Measurements from ENCODE around the gene ZNF813. TPM values are rescaled to one million over a fixed set of nuclear protein-coding genes. Genes with fewer than 3 reads are reported as not detected.

The ZNF813 gene
- total RNA-seq, 1 donor from 2014 or later: 8.2 TPM

GRCh38 chr19:53540091-53540490, 72.6 kb downstream of the ZNF813 start:
- H3K27ac Mint-ChIP-seq: no peak overlapping the region
- intact Hi-C loops (cut with micrococcal nuclease): no loop called here
- ATAC-seq (ENCODE audit: low read depth) (no peak), DNase-seq (no peak)
- H3K36me3 Mint-ChIP-seq (ENCODE audit: low read depth): peaks cover 53% of the 10 kb centered on the region
- H3K27me3 Mint-ChIP-seq: no peaks in the 10 kb centered on the region
- H3K9me3 Mint-ChIP-seq: peaks cover 2% of the 10 kb centered on the region
- TF ChIP-seq CTCF (IDR thresholded peaks at IDR 0.05): no peak
- H3K4me1 Mint-ChIP-seq: peaks cover 18% of the 10 kb centered on the region
- CTCF ChIA-PET: no interaction called here
- POLR2A ChIA-PET: no interaction called here
- no peak overlapping the region for H3K4me3 Mint-ChIP-seq

GRCh38 chr19:53541971-53542370, 74.4 kb downstream of the ZNF813 start:
- no peak for TF ChIP-seq CTCF (IDR thresholded peaks at IDR 0.05)
- H3K36me3 Mint-ChIP-seq (ENCODE audit: low read depth): peaks cover 63% of the 10 kb centered on the region
- H3K27ac Mint-ChIP-seq: no peak overlapping the region
- ChIA-PET CTCF (no interaction called here), POLR2A (no interaction called here)
- no peak for ATAC-seq (ENCODE audit: low read depth)
- DNase-seq: no peak
- peaks cover 22% of the 10 kb centered on the region for H3K4me1 Mint-ChIP-seq
- H3K9me3 Mint-ChIP-seq: no peaks in the 10 kb centered on the region
- intact Hi-C loops (cut with micrococcal nuclease): no loop called here
- no peaks in the 10 kb centered on the region for H3K27me3 Mint-ChIP-seq
- no peak overlapping the region for H3K4me3 Mint-ChIP-seq

GRCh38 chr19:53545271-53546065, 77.9 kb downstream of the ZNF813 start:
- H3K27me3 Mint-ChIP-seq: no peaks in the 10 kb centered on the region
- H3K4me1 Mint-ChIP-seq: peaks cover 3% of the 10 kb centered on the region
- ChIA-PET POLR2A (no interaction called here), CTCF (no interaction called here)
- H3K4me3 Mint-ChIP-seq: no peak overlapping the region
- no peak for TF ChIP-seq CTCF (IDR thresholded peaks at IDR 0.05)
- peaks cover 61% of the 10 kb centered on the region for H3K36me3 Mint-ChIP-seq (ENCODE audit: low read depth)
- intact Hi-C loops (cut with micrococcal nuclease): no loop called here
- DNase-seq (no peak), ATAC-seq (ENCODE audit: low read depth) (no peak)
- no peak overlapping the region for H3K27ac Mint-ChIP-seq
- no peaks in the 10 kb centered on the region for H3K9me3 Mint-ChIP-seq

Other genes starting within 250 kb of the ZNF813 start
- gene ZNF677, start 212.9 kb upstream of the ZNF813 start, total RNA-seq: 13.7 and 14.2 TPM in 2 replicates
- not detected in 2 replicates for gene VN1R2, start 209.4 kb upstream of the ZNF813 start, total RNA-seq
- not detected in 2 replicates for gene VN1R4, start 200.0 kb upstream of the ZNF813 start, total RNA-seq
- 11.6 and 11.9 TPM in 2 replicates for gene ZNF845, start 134.0 kb upstream of the ZNF813 start, total RNA-seq
- 28.9 and 37.4 TPM in 2 replicates for gene ZNF525, start 102.0 kb upstream of the ZNF813 start, total RNA-seq
- 16.2 and 18.9 TPM in 2 replicates for gene ZNF765, start 72.6 kb upstream of the ZNF813 start, total RNA-seq
- 11.1 and 13.8 TPM in 2 replicates for gene ZNF761, start 35.7 kb upstream of the ZNF813 start, total RNA-seq
- gene ZNF331, start 70.4 kb downstream of the ZNF813 start, total RNA-seq: 25.5 and 31.7 TPM in 2 replicates
- gene DPRX, start 164.3 kb downstream of the ZNF813 start, total RNA-seq: not detected in 2 replicates